HG02885 (cell line): ENCODE data around the gene PARD3B.

Experiments used
- ATAC-seq: cut with Tn5 transposase; IDR thresholded peaks from one replicate; pipeline ENCODE4 v1.9.1; 2021; ENCODE audit warnings: mild to moderate bottlenecking; ENCODE audit not compliant: unreplicated experiment, poor library complexity

The PARD3B gene

GRCh38 chr2:205347899-205348298 is 802.6 kb downstream of the PARD3B start:
- ATAC-seq: no peak

- no peak for ATAC-seq
Measured at GRCh38 chr2:205352094-205352493, 806.8 kb downstream of the PARD3B start.

- ATAC-seq: no peak
Measured at GRCh38 chr2:205352593-205352992, 807.3 kb downstream of the PARD3B start.

- no peak for ATAC-seq
Measured at GRCh38 chr2:205357732-205358131, 812.5 kb downstream of the PARD3B start.

- ATAC-seq: no peak
Measured at GRCh38 chr2:205358351-205358815, 813.1 kb downstream of the PARD3B start.

GRCh38 chr2:205361272-205361671 is 816.0 kb downstream of the PARD3B start:
- no peak for ATAC-seq

GRCh38 chr2:205361970-205362369 is 816.7 kb downstream of the PARD3B start:
- ATAC-seq: no peak

GRCh38 chr2:205364261-205364660 is 819.0 kb downstream of the PARD3B start:
- no peak for ATAC-seq

- ATAC-seq: no peak
Measured at GRCh38 chr2:205366336-205367060, 821.2 kb downstream of the PARD3B start.

GRCh38 chr2:205367331-205367935 is 822.2 kb downstream of the PARD3B start:
- ATAC-seq: no peak

- no peak for ATAC-seq
Measured at GRCh38 chr2:205369813-205370212, 824.5 kb downstream of the PARD3B start.

- ATAC-seq: no peak
Measured at GRCh38 chr2:205370726-205371125, 825.5 kb downstream of the PARD3B start.

- no peak for ATAC-seq
Measured at GRCh38 chr2:205372141-205372540, 826.9 kb downstream of the PARD3B start.

GRCh38 chr2:205375461-205376448 is 830.5 kb downstream of the PARD3B start:
- ATAC-seq: no peak

- ATAC-seq: no peak
Measured at GRCh38 chr2:205377324-205377723, 832.0 kb downstream of the PARD3B start.

- no peak for ATAC-seq
Measured at GRCh38 chr2:205383601-205384000, 838.3 kb downstream of the PARD3B start.

- no peak for ATAC-seq
Measured at GRCh38 chr2:205386109-205386508, 840.8 kb downstream of the PARD3B start.

GRCh38 chr2:205387350-205388055 is 842.2 kb downstream of the PARD3B start:
- ATAC-seq: no peak

- no peak for ATAC-seq
Measured at GRCh38 chr2:205390866-205391265, 845.6 kb downstream of the PARD3B start.

GRCh38 chr2:205401511-205401910 is 856.2 kb downstream of the PARD3B start:
- no peak for ATAC-seq
